HG02973 (cell line): ENCODE data around the gene LSMEM2.

Experiments used
- ATAC-seq: cut with Tn5 transposase; IDR thresholded peaks from one replicate; pipeline ENCODE4 v1.9.1; 2021; ENCODE audit warnings: moderate library complexity; ENCODE audit not compliant: unreplicated experiment

The LSMEM2 gene

GRCh38 chr3:50337175-50337861 lies 58.4 kb downstream of the LSMEM2 start:
- peak; percentile 65 for ATAC-seq
